ENCODE results near the gene PACS2.

DNA sequence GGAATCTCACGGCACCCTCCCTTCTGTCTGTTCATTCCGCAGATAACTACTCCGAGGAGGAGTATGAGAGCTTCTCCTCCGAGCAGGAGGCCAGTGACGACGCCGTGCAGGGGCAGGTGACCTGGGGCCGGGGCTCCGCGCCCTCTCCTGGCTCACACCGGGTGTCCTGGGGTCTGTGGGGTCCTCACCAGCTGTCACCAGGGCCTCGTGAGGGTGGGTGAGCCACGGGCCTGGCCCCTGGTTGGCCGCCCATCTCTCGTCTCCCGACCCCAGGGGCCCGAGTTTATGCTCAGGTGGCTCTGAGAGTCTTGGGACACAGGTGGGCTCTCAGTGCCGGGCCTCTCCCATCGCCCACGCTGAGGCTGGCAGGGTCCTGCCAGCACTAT, 53.5 kb downstream of the PACS2 start:
- TF ChIP-seq, protein P1, sequence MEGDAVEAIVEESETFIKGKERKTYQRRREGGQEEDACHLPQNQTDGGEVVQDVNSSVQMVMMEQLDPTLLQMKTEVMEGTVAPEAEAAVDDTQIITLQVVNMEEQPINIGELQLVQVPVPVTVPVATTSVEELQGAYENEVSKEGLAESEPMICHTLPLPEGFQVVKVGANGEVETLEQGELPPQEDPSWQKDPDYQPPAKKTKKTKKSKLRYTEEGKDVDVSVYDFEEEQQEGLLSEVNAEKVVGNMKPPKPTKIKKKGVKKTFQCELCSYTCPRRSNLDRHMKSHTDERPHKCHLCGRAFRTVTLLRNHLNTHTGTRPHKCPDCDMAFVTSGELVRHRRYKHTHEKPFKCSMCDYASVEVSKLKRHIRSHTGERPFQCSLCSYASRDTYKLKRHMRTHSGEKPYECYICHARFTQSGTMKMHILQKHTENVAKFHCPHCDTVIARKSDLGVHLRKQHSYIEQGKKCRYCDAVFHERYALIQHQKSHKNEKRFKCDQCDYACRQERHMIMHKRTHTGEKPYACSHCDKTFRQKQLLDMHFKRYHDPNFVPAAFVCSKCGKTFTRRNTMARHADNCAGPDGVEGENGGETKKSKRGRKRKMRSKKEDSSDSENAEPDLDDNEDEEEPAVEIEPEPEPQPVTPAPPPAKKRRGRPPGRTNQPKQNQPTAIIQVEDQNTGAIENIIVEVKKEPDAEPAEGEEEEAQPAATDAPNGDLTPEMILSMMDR (IDR thresholded peaks at IDR 0.05), result no peak
- no peak for TF ChIP-seq POLR2A (IDR thresholded peaks at IDR 0.05)

Data from testis (tissue), 2 donors.